Smooth muscle cell (in vitro differentiated cells): ENCODE results near the gene TMUB1. TPM values are rescaled to one million over a fixed set of nuclear protein-coding genes. Genes with fewer than 3 reads are reported as not detected.

ENCODE experiments used
- DNase-seq: peaks from one replicate; lab custom pipeline; 2025; ENCODE audit not compliant: unreplicated experiment; lab: John Stamatoyannopoulos, UW
- H2AFZ ChIP-seq: fragments of 200-600 bp; sonication (generic); 2 replicates; pipeline ENCODE4 v1.6.0; 2016; ENCODE audit warnings: antibody characterized with exemption, low read depth, mild to moderate bottlenecking
- H3F3A ChIP-seq: fragments of 200-600 bp; sonication (generic); 2 replicates; pipeline ENCODE4 v1.6.0; 2017; ENCODE audit warnings: antibody characterized with exemption, low read depth
- H3K27ac ChIP-seq: fragments of 200-600 bp; sonication (generic); 2 replicates; pipeline ENCODE4 v1.5.1; 2016; ENCODE audit warnings: low read depth, mild to moderate bottlenecking
- H3K27me3 ChIP-seq: fragments of 200-600 bp; sonication (generic); 2 replicates; pipeline ENCODE4 v1.6.1; 2016; ENCODE audit warnings: low read depth, mild to moderate bottlenecking
- H3K36me3 ChIP-seq: fragments of 200-600 bp; sonication (generic); 2 replicates; pipeline ENCODE4 v1.5.1; 2016; ENCODE audit warnings: low read depth
- H3K4me1 ChIP-seq: fragments of 200-600 bp; sonication (generic); 2 replicates; pipeline ENCODE4 v1.5.1; 2016; ENCODE audit warnings: low read depth
- H3K4me2 ChIP-seq: fragments of 200-600 bp; sonication (generic); 2 replicates; pipeline ENCODE4 v1.6.0; 2016; ENCODE audit warnings: mild to moderate bottlenecking
- H3K4me3 ChIP-seq: fragments of 200-600 bp; sonication (generic); 2 replicates; pipeline ENCODE4 v1.5.1; 2016; ENCODE audit warnings: mild to moderate bottlenecking
- H3K79me2 ChIP-seq: fragments of 200-600 bp; sonication (generic); 2 replicates; pipeline ENCODE4 v1.6.0; 2016; ENCODE audit warnings: low read depth, mild to moderate bottlenecking
- H3K9ac ChIP-seq: fragments of 200-600 bp; sonication (generic); 2 replicates; pipeline ENCODE4 v1.6.0; 2016; ENCODE audit warnings: low read depth
- H3K9me3 ChIP-seq: fragments of 200-600 bp; sonication (generic); replicated peaks from 2 replicates; pipeline ENCODE4 v1.5.1; 2016; ENCODE audit warnings: low read depth
- H4K20me1 ChIP-seq: fragments of 200-600 bp; sonication (generic); 2 replicates; pipeline ENCODE4 v1.6.0; 2016; ENCODE audit warnings: low read depth
- WGBS: methylation state at CpG from one replicate; pipeline ENCODE4 v1.1.7; 2016; ENCODE audit warnings: low lambda C conversion rate; 5-methylcytosine and 5-hydroxymethylcytosine counted together
- polyA plus RNA-seq: library from polyadenylated mRNA; unstranded; fragments of >200 nt; fragmentation: Nextera tagmentation; extraction: Ambion mirVana; gene quantifications from 2 replicates; pipeline ENCODE4 v1.2.1, GENCODE V29; 2016
- total RNA-seq: library from RNA; depleted of rRNA; stranded (reverse); fragments of >200 nt; gene quantifications from 2 replicates; pipeline ENCODE4 v1.2.3, GENCODE V29; 2014
- TF ChIP-seq, protein P1 (sequence below): fragments of 200-600 bp; sonication (generic); IDR thresholded peaks from 2 replicates; pipeline ENCODE4 v1.5.1; 2017; ENCODE audit warnings: borderline replicate concordance, mild to moderate bottlenecking, antibody characterized with exemption; ENCODE audit not compliant: insufficient read depth, poor library complexity, severe bottlenecking

TMUB1 gene
- total and polyA plus RNA-seq, 2 experiments from 2014 or later = 35.9 to 69.8 TPM

DNA sequence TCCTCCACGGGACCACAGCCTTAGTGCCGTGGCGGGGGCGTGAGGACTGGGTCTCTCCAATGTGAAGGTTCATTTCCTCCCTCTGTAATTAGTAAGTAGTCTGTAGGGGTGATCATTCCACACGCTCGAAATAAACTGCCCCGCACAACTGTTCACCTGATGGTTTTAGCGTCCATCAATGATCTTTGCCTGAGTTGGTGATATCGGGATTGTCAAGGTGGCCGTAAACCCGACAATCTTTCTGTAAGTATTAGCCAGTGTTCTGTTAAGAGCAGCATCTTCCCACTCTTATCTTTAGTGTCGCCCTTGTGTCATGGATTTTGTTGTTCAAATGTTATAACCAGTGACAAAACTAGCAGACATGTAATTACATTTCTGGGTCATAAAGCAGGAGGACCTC is 20.7 kb upstream of the TMUB1 start:
- H3K27me3 ChIP-seq = no peaks in the 10 kb centered on the region
- H3K36me3 ChIP-seq = no peaks in the 10 kb centered on the region
- TF ChIP-seq, protein P1, sequence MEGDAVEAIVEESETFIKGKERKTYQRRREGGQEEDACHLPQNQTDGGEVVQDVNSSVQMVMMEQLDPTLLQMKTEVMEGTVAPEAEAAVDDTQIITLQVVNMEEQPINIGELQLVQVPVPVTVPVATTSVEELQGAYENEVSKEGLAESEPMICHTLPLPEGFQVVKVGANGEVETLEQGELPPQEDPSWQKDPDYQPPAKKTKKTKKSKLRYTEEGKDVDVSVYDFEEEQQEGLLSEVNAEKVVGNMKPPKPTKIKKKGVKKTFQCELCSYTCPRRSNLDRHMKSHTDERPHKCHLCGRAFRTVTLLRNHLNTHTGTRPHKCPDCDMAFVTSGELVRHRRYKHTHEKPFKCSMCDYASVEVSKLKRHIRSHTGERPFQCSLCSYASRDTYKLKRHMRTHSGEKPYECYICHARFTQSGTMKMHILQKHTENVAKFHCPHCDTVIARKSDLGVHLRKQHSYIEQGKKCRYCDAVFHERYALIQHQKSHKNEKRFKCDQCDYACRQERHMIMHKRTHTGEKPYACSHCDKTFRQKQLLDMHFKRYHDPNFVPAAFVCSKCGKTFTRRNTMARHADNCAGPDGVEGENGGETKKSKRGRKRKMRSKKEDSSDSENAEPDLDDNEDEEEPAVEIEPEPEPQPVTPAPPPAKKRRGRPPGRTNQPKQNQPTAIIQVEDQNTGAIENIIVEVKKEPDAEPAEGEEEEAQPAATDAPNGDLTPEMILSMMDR = no peak
- H3K4me1 ChIP-seq = no peaks in the 10 kb centered on the region
- peaks cover 90% of the 10 kb centered on the region for H4K20me1 ChIP-seq
- DNase-seq = no peak
- 79% methylated on average over 12 of the region's 12 CpGs for WGBS
- H3K4me3 ChIP-seq = no peak overlapping the region
- no peaks in the 10 kb centered on the region for H3K9me3 ChIP-seq
- no peak overlapping the region for H2AFZ ChIP-seq
- no peak overlapping the region for H3K4me2 ChIP-seq
- H3F3A ChIP-seq = peaks cover 4% of the 10 kb centered on the region
- peaks cover 71% of the 10 kb centered on the region for H3K79me2 ChIP-seq
- H3K27ac ChIP-seq = no peak overlapping the region
- H3K9ac ChIP-seq = no peak overlapping the region

- Histone ChIP-seq H3K27ac (no peak overlapping the region), H3K4me3 (no peak overlapping the region), H3K4me1 (no peaks in the 10 kb centered on the region), H3K36me3 (no peaks in the 10 kb centered on the region), H3K9me3 (no peaks in the 10 kb centered on the region), H3F3A (no peaks in the 10 kb centered on the region), H3K79me2 (peaks cover 72% of the 10 kb centered on the region), H3K27me3 (no peaks in the 10 kb centered on the region), H3K4me2 (no peak overlapping the region), H3K9ac (no peak overlapping the region), H4K20me1 (peaks cover 91% of the 10 kb centered on the region), H2AFZ (no peak overlapping the region)
- 93% methylated on average over 3 of the region's 3 CpGs for WGBS
- TF ChIP-seq, protein P1 = no peak
- DNase-seq = no peak
Observed at GRCh38 chr7:151102991-151103390, 19.7 kb upstream of the TMUB1 start.

DNA sequence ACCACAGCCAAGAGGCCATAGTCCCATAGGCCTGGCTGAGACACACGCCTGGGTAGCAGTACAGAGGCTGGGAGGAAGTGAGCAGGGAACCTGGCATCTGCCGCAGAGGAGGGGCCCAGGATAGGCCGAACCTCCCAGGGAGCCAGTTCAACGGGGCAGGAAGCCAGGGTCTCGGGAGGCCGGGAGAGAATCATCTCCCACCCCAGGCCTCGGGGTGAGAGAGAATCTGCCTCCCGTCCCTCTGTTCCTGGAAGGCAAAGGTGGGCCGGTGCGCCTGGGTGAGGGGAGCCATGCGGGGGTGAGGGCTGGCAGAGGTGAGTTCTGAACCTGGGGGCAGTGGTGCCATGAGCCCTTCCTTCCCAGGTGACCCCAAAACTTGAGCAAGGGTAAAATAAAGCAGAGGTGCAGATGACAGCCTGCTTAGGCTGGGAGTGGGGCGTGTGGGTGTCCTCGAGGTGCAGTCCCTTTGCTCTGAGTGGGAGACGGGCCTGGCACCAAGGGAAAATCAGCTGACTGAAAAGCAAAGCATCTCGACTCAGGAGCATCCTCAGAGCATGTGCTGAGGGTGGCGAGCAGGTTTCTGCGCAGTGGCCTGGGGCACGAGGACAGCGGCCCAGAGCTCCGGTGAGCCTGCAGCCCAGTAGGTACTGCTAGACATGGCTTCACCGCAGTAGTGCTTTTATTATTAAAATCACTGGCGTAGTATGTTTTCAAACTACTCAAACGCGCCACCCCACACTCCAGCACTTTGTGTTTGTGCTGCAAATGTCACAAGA is 18.5 kb upstream of the TMUB1 start:
- peaks cover 77% of the 10 kb centered on the region for H3K79me2 ChIP-seq
- no peaks in the 10 kb centered on the region for H3K36me3 ChIP-seq
- TF ChIP-seq, protein P1 = no peak
- no peak for DNase-seq
- H3K4me3 ChIP-seq = no peak overlapping the region
- H3K9me3 ChIP-seq = no peaks in the 10 kb centered on the region
- H3K27ac ChIP-seq = no peak overlapping the region
- no peaks in the 10 kb centered on the region for H3K27me3 ChIP-seq
- no peak overlapping the region for H3K4me2 ChIP-seq
- peaks cover 91% of the 10 kb centered on the region for H4K20me1 ChIP-seq
- no peaks in the 10 kb centered on the region for H3K4me1 ChIP-seq
- H2AFZ ChIP-seq = no peak overlapping the region
- no peak overlapping the region for H3K9ac ChIP-seq
- 94% methylated on average over 24 of the region's 24 CpGs for WGBS
- H3F3A ChIP-seq = no peaks in the 10 kb centered on the region

DNA sequence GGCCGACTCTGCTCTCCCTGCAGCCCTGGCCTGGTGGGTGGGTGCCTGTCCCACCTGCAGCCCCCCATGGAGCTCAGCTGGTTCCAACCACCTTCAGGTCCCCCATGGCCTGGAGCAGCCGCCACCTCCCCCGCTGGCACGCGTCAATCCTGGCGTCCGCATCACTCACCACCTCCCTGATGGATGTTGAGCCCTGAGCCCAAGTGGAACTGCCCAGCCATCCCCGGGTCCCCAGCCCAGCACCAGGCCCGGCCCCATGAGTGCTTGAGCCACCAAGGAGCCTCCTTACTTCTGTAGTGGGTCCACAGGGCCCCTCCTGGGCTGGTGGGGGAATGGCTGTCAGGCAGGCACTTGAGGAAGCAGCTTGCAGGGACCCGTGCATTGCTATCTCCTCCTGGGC is 17.6 kb upstream of the TMUB1 start:
- Histone ChIP-seq H3K4me2 (no peak overlapping the region), H3K79me2 (peaks cover 77% of the 10 kb centered on the region), H3K27me3 (no peaks in the 10 kb centered on the region), H3K4me1 (no peaks in the 10 kb centered on the region), H2AFZ (no peak overlapping the region), H3F3A (no peaks in the 10 kb centered on the region), H3K9ac (no peak overlapping the region), H3K27ac (no peak overlapping the region), H3K9me3 (no peaks in the 10 kb centered on the region), H3K4me3 (no peak overlapping the region), H4K20me1 (peaks cover 94% of the 10 kb centered on the region), H3K36me3 (no peaks in the 10 kb centered on the region)
- no peak for DNase-seq
- WGBS = 93% methylated on average over 10 of the region's 10 CpGs
- TF ChIP-seq, protein P1 = no peak
